HepG2 (cell line): ENCODE data around the gene DLG2. TPM values are rescaled to one million over a fixed set of nuclear protein-coding genes. Genes with fewer than 3 reads are reported as not detected.

Experiments used
- ETV5 ChIP-seq: IDR thresholded peaks from 2 replicates; pipeline ENCODE4 v1.6.1; 2018; ENCODE audit warnings: missing biosample characterization, missing genetic modification reagents, inconsistent platforms, borderline replicate concordance
- NCOA1 ChIP-seq: sonication (generic); formaldehyde crosslinking; IDR thresholded peaks from 2 replicates; pipeline ENCODE4 v1.9.0; 2021; ENCODE audit warnings: missing genetic modification reagents
- SP5 ChIP-seq: IDR thresholded peaks from 2 replicates; pipeline ENCODE4 v1.6.1; 2016; ENCODE audit warnings: low read depth, borderline replicate concordance
- TBP ChIP-seq: sonication (generic); formaldehyde crosslinking; IDR thresholded peaks from 2 replicates; pipeline ENCODE4 v1.5.0; 2020; ENCODE audit warnings: missing genetic modification reagents
- ZSCAN21 ChIP-seq: sonication (generic); formaldehyde crosslinking; IDR thresholded peaks from 2 replicates; pipeline ENCODE4 v1.8.0; 2022; ENCODE audit warnings: mild to moderate bottlenecking, missing genetic modification reagents, moderate library complexity, borderline replicate concordance
- polyA plus RNA-seq, 8 experiments: library from polyadenylated mRNA; depleted of rRNA in 3 of 8; stranded (reverse) in 7 of 8; unstranded in 1 of 8; fragments of >200 nt; fragmentation: Illumina TruSeq in 4 of 8; extraction: Trizol in 4 of 8; gene quantifications; 2 replicates each; pipeline versions ENCODE4 v1.2.1 to v1.2.3, GENCODE V29; 2011 to 2016; ENCODE audit warnings: low read depth in 4 of 8, missing spikeins in 1 of 8, mixed read lengths in 1 of 8; ENCODE audit not compliant: insufficient read depth in 1 of 8
- total RNA-seq, 5 experiments: library from RNA; depleted of rRNA; stranded (reverse); fragments of >200 nt; fragmentation: Illumina TruSeq; extraction: Trizol; gene quantifications; 2 replicates each; pipeline ENCODE4 v1.2.3, GENCODE V29; 2016; ENCODE audit warnings: low read depth in 1 of 5
- TF ChIP-seq, protein P1 (sequence below), 2 experiments: sonication (generic) in 1 of 2; formaldehyde crosslinking in 1 of 2; IDR thresholded peaks; 2 replicates each; pipeline versions ENCODE4 v1.6.1 to v1.9.0; 2014 to 2022; ENCODE audit warnings: antibody characterized with exemption in 1 of 2, borderline replicate concordance in 1 of 2, inconsistent platforms in 1 of 2, low read depth in 1 of 2, missing genetic modification reagents in 1 of 2
- TF ChIP-seq, protein P2 (sequence below): sonication (generic); formaldehyde crosslinking; IDR thresholded peaks from 2 replicates; pipeline ENCODE4 v1.4.0; 2020; ENCODE audit warnings: mild to moderate bottlenecking, missing genetic modification reagents
- TF ChIP-seq, protein P3 (sequence below): sonication (generic); formaldehyde crosslinking; IDR thresholded peaks from 2 replicates; pipeline ENCODE4 v1.5.0; 2020; ENCODE audit warnings: missing genetic modification reagents

Gene DLG2
- total and polyA plus RNA-seq, 2 of the 13 experiments (the other 11 are each of a cell fraction or from before 2014, with no cell fraction given) = 0.46 to 1.0 TPM

DNA sequence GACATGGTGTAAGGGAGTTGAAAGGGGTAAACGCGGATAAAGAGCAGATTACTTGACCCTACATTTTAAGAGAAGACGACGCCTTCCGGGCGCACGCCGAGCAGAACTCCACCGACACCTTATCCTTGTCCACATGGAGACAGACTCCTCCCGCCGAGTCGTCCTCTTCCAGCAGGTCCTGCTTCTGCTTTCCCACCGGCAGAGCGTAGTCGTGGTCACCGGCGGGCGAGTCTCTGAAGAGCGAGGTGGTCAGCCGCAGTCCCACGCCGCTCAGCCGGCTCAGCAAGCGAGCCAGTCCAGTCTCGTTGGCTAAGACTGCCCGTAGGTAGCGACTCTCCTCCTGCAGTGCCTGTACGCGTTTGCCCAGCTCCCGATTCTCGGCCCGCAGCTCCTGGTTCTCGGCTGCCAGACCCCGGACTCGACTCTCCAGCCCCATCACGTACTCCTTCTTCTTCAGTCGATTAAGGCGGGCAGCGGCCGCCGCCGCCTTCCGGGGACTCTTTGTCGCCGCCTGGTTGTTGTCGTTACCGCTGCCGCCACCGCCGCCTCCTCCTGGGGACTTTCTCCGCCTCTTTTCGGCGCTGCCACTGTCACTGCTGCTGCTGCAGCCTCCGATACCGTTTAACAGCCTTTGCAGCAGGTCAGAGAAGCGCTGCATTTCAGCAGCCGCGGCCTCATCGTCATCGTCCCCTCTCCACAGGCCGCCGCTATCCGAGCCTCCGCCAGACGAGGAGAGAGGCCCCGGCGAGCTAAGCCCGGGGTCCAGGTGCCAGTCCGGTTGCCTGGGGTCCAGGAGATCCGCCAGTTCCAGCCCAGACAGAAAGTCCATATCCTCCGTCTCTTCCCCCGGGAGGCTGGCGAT lies 36.8 kb upstream of the DLG2 start (continued):
- TF ChIP-seq, protein P1, sequence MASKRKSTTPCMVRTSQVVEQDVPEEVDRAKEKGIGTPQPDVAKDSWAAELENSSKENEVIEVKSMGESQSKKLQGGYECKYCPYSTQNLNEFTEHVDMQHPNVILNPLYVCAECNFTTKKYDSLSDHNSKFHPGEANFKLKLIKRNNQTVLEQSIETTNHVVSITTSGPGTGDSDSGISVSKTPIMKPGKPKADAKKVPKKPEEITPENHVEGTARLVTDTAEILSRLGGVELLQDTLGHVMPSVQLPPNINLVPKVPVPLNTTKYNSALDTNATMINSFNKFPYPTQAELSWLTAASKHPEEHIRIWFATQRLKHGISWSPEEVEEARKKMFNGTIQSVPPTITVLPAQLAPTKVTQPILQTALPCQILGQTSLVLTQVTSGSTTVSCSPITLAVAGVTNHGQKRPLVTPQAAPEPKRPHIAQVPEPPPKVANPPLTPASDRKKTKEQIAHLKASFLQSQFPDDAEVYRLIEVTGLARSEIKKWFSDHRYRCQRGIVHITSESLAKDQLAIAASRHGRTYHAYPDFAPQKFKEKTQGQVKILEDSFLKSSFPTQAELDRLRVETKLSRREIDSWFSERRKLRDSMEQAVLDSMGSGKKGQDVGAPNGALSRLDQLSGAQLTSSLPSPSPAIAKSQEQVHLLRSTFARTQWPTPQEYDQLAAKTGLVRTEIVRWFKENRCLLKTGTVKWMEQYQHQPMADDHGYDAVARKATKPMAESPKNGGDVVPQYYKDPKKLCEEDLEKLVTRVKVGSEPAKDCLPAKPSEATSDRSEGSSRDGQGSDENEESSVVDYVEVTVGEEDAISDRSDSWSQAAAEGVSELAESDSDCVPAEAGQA (IDR thresholded peaks at IDR 0.05; ENCODE audit: low read depth) = peak; percentile 24; the same call in 1 of the 2 replicates
- TF ChIP-seq, protein P1 (CRISPR knock-in tag; IDR thresholded peaks at IDR 0.05; ENCODE audit: borderline replicate concordance) = no peak
- TF ChIP-seq, protein P2, sequence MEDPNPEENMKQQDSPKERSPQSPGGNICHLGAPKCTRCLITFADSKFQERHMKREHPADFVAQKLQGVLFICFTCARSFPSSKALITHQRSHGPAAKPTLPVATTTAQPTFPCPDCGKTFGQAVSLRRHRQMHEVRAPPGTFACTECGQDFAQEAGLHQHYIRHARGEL (CRISPR knock-in tag) = 0 out of 2 replicates have a peak, but pooled peaks have one; percentile 21
- TF ChIP-seq NCOA1 (CRISPR knock-in tag) (0 out of 2 replicates have a peak, but pooled peaks have one; percentile 59), ZSCAN21 (CRISPR knock-in tag) (0 out of 2 replicates have a peak, but pooled peaks have one; percentile 13), ETV5 (CRISPR knock-in tag) (0 out of 2 replicates have a peak, but pooled peaks have one; percentile 24), TBP (CRISPR knock-in tag) (0 out of 2 replicates have a peak, but pooled peaks have one; percentile 31), SP5 (CRISPR knock-in tag) (peak; percentile 55; the same call in 1 of the 2 replicates)
- TF ChIP-seq, protein P3, sequence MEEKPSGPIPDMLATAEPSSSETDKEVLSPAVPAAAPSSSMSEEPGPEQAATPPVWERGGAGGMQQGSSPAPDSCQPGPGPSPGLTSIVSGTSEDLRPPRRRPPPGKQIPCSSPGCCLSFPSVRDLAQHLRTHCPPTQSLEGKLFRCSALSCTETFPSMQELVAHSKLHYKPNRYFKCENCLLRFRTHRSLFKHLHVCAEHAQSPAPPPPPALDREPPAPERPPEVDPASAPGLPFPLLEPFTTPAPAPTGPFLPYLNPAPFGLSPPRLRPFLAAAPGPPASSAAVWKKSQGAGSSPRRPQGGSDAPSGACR = no peak
